HG02642 (cell line): ENCODE measurements around the gene LRRC8C.

Experiments used
- ATAC-seq: cut with Tn5 transposase; IDR thresholded peaks from one replicate; pipeline ENCODE4 v1.9.1; 2021; ENCODE audit warnings: mild to moderate bottlenecking; ENCODE audit not compliant: unreplicated experiment, poor library complexity

LRRC8C gene

GRCh38 chr1:89724369-89725010, 91.6 kb downstream of the LRRC8C start:
- peak; percentile 67 for ATAC-seq

GRCh38 chr1:89725011-89725370, 92.1 kb downstream of the LRRC8C start:
- ATAC-seq: peak; percentile 7

- ATAC-seq: no peak
Observed at GRCh38 chr1:89725631-89726030, 92.7 kb downstream of the LRRC8C start.

DNA sequence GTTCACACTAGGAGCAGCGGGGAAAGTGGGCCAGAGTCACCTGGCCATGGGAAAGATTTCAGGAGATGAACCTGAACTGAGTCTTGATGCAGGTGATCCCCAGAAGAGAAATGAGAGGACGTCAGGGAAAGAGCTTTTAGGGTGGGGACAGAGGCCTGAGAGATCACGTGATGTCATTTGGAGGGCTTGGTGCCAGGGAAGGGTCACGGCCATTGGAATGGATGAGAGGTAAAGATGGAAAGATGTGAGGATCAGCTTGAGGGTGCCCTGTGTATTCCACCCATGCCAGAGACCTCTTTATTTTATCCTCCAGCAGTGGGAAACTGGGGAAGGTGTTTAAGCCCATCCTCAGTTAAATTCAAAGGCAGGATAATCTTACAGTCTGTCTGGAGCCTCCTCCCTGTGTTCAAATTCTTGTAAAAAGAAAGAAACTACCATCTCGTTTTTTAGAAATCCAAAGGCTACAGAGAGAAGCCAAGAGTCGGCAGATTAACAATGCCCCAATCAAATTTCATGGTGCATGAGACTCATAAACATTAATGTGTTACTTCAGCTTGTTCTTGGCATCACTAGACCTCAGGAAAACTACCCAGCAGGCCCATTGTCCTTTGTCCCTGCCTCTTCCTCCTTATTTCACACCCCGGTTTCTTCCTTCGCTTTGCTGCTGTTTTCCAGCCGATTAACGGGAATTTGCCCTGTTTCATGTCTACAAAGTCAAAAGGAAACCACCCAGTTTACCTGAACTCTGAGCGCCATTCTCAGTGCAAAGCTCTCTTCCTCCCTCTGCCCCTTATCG, 94.8 kb downstream of the LRRC8C start:
- ATAC-seq: no peak

DNA sequence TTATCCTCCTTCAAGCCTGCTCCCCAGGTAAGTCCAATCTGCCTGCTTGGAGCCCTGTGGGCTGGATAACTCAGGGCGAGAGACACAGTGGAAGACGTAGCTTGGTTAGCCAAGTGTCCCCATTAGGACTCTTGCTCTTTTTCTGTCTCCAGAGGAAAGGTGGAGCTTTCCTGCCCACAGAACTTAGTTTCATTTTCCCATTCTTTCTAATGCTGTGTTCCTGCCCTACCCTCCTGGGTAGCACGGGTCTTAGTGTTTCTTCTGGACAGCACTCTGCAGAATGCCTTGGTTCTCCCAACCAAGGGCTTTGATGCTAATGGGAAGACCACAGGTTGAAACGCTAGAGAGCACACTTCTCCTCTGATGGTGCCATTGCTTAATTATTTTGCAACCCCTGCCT, 95.5 kb downstream of the LRRC8C start:
- ATAC-seq: no peak

- no peak for ATAC-seq
Observed at GRCh38 chr1:89732206-89732605, 99.3 kb downstream of the LRRC8C start.

DNA sequence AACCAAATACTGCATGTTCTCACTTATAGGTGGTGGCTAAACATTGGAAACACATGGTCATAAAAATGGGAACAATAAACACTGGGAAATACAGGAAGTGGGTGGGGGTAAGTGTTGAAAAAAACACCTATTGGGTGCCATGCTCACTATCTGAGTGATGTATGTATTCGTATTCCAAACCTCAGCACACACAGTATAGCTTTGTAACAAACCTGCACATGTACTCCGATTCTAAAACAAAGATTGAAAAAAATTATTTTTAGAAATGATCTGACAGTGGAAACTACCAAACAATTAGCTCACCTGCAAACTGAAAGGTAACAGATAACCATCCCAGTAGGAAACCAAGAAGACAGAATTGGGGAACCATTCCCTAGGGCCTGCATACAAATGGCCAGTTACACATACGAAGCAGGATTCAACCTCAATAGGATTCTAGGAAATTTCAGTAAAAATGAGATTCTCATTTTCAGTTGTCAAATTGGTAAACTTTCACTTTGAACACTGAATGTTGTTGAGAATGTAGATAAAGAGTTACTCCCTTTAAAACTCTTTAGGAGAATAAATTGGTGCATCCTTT, 99.8 kb downstream of the LRRC8C start:
- no peak for ATAC-seq

GRCh38 chr1:89733748-89734147, 100.8 kb downstream of the LRRC8C start:
- ATAC-seq: no peak

DNA sequence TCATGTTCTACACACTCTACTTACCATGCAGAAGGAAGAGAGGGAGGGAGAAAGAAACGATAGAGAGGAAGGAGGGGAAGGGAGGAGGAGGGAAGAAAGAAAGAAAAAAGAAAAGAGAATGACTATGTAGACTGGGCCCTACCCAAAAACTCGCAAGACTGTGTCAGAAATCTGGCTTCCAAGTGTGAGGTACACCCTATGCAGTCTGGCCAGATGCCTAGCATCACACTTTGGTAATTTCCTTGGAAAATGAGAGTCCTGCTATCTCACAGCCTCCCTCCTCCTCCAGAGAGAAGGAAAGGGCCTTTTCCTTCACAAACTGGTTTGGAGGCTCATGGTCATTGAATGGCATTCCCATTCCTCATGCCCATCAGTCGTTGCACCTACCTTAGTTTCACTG, 101.5 kb downstream of the LRRC8C start:
- ATAC-seq: no peak

- no peak for ATAC-seq
Observed at GRCh38 chr1:89735479-89735878, 102.6 kb downstream of the LRRC8C start.

DNA sequence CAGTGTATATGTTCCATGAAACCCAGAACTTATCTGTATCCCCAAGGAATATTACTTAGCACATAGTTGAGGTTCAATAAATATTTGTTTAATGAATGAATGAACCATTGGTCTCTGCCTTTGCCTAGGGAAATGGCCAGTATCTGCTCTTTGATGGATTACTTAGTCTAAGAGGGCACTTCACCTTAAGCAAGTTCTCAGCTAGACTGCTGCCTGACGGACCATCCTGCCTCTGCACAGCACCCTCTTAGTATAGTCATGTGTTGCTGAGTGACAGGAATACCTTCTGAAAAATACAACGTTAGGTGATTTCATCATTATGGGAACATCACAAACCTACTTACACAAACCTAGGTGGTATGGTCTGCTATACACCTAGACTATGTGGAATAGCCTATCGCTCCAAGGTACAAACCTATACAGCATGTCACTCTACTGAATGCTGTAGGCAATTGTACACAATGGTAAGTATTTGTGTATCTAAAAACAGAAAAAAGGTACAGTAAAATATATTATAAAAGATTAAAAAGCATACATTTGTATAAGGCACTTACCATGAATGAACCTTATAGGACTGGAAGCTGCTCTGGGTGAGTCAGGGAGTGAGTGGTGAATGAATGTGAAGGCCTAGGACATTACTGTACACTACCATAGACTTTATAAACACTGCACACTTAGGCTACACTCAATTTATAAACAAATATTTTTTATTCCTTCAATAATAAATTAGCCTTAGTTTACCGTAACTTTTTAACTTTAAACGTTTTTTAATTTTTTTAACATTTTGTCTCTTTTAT, 104.2 kb downstream of the LRRC8C start:
- no peak for ATAC-seq

GRCh38 chr1:89737985-89738510, 105.1 kb downstream of the LRRC8C start:
- no peak for ATAC-seq

DNA sequence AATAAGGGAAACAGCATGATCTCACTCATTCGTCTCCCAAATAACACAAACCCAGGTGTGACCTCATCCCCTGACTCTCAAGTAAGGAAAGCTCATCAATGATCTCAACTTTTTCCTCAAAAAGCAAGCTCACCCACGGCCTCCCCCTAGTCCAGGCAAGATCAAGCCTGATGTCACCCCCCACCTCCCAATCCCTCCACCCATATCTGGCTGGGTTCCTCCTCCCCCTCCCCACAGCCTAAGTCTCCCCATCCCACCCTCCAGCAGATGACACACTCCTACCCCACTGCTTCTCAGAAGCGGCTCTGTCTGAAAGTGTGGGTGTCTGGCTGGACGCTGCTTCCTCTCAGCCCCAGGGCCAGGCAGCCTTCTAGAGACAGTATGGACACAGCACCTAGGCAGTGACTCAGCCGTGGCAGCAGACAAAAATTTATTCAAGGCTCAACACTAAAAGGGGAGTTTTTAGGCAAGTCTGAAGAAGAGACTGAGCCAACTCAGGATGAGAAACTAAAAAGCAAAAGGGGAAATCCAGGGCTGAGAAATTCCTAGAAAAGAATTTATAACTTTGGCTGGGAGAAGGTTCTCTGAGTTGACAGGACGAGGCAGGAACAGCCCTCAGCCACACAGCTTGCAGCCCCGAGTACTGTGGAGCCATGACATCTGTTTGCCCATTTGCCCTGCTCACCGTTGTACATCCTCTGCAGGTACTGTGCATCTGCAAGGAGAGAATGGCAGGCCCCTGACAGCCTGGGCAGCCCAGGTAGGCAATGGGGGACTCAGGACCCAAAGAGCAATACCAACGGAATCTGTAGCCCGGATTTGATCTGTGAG, 106.3 kb downstream of the LRRC8C start:
- peak; percentile 43 for ATAC-seq

GRCh38 chr1:89739844-89740216, 106.9 kb downstream of the LRRC8C start:
- ATAC-seq: no peak

DNA sequence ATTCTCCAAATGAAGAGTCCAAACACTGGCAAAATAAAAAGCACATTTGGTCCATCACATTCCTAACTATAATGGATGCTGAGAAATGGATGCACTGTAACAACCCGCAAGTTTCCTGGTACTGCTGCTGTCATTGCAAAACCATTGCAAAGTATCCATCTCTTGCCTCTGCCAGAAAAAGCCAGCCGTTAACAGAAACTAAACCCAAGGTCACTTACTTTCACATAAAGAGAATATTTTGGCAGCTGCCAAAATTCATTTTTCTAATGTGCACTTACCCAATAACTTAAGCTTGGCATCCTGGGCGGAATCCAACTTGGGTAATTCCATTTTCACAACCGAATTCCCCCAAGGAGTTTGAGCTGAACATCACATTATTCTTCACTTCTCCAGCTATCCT, 110.9 kb downstream of the LRRC8C start:
- ATAC-seq: no peak

GRCh38 chr1:89746424-89747149, 113.7 kb downstream of the LRRC8C start:
- no peak for ATAC-seq

DNA sequence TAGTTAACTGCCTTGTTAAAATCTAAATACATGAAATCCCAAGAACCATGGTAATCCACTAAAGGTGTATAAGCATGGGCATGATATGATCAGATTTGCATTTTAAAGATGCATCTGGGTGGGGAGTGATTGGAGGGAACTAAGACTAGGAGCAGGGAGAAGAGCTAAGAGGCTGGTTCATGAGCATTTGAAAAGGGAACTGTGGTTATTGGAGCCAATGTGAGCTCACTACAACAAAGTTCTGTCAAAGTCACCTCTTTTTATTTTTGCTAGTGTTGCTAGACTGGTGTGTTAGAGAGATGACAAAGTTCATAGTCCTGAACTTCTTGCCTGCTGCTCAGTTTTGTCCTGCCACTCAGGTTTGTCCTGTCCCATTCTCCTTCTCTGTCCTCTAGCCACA, 120.8 kb downstream of the LRRC8C start:
- no peak for ATAC-seq

DNA sequence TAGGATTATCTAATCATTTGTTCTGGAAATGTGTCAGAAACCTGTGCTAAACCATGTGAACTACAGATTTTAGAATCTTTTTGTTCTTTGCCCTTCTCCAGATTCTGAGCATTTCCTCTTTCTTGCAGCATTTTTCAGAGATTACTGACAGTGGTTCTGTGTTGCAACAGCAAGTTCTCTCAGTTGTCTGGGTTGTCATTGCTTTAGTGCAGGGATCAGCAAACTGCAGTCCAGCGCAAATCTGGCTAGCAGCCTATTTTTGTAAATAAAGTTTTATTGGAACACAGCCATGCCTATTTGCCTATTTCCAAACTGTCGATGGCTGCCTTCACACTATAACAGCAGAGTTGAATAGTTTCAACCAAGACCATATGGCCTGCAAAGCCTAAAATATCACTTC, 121.6 kb downstream of the LRRC8C start:
- no peak for ATAC-seq

DNA sequence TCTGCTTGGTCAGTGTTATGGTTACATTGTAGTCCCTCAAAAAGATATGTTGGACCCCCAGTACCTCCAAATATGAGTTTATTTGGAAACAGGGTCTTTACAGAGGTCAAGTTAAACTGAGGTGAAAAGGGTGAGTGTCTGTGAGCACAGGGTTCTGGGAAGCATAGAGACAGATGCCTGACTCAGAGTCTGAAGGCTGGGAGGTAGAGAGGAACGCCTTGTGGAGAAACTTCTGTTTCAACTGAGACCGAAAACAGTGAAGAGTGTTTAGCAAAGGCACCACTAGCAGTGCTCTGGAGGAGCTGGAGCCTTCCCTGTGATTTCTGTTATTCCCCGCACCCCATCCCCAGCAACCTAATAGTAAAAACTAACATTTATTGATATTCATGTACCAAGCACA, 122.7 kb downstream of the LRRC8C start:
- no peak for ATAC-seq
